Nephron progenitor cell (in vitro differentiated cells): ENCODE results near the gene KRTAP5-2.
"Not testable (repeated sequence)": the region's sequence is repeated elsewhere in the genome, so short reads cannot be mapped to it uniquely, and the experiment has no call there.

Experiments
- DNase-seq: peaks from one replicate; pipeline ENCODE4 v3.0.0; 2021
- H3K27ac Mint-ChIP-seq: 2 replicates; pipeline ENCODE4 v1.8.0; 2021; ENCODE audit warnings: mild to moderate bottlenecking, moderate library complexity, mixed read lengths
- H3K27me3 Mint-ChIP-seq: 2 replicates; pipeline ENCODE4 v1.8.0; 2021; ENCODE audit warnings: mild to moderate bottlenecking, low read depth, mixed read lengths; ENCODE audit not compliant: poor library complexity
- H3K36me3 Mint-ChIP-seq: 2 replicates; pipeline ENCODE4 v1.8.0; 2021; ENCODE audit warnings: low read depth, mixed read lengths
- H3K4me1 Mint-ChIP-seq: 2 replicates; pipeline ENCODE4 v1.8.0; 2021; ENCODE audit warnings: mixed read lengths
- H3K4me3 Mint-ChIP-seq: 2 replicates; pipeline ENCODE4 v1.8.0; 2021; ENCODE audit warnings: mild to moderate bottlenecking, moderate library complexity, mixed read lengths
- H3K9me3 Mint-ChIP-seq: 2 replicates; pipeline ENCODE4 v1.8.0; 2021; ENCODE audit warnings: mild to moderate bottlenecking, moderate library complexity, mixed read lengths
- TF ChIP-seq, protein P1 (sequence below): fragments of 200-600 bp; sonication (generic); IDR thresholded peaks from 2 replicates; pipeline ENCODE4 v1.5.0; 2021; ENCODE audit warnings: antibody characterized with exemption

The KRTAP5-2 gene

DNA sequence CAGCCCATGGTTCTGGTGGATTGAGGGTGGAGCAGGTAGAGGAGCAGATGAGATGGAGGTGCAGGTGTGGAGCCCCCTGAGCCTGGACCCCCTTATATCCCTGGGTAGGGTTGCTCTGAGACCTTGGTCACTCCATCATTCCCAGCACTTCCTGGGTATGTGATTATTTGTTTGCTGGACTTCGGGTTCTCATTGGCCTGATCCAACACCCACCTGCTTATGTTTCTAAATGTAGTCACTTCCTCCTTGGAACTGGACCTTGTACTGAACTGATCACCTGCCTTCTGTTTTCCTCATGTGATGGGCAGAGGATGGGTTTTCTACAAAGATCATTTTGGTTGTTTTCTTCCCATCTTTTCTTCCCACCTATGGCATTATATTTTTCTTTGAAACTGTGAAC, 24.0 kb upstream of the KRTAP5-2 start, which contains the start of gene KRTAP5-4:
Gene KRTAP5-4 (minus strand): TSS at position 53 of the 400 bp plus-strand sequence. CDS start 45 bp downstream, at position 8.
- no peak for DNase-seq
- TF ChIP-seq, protein P1, sequence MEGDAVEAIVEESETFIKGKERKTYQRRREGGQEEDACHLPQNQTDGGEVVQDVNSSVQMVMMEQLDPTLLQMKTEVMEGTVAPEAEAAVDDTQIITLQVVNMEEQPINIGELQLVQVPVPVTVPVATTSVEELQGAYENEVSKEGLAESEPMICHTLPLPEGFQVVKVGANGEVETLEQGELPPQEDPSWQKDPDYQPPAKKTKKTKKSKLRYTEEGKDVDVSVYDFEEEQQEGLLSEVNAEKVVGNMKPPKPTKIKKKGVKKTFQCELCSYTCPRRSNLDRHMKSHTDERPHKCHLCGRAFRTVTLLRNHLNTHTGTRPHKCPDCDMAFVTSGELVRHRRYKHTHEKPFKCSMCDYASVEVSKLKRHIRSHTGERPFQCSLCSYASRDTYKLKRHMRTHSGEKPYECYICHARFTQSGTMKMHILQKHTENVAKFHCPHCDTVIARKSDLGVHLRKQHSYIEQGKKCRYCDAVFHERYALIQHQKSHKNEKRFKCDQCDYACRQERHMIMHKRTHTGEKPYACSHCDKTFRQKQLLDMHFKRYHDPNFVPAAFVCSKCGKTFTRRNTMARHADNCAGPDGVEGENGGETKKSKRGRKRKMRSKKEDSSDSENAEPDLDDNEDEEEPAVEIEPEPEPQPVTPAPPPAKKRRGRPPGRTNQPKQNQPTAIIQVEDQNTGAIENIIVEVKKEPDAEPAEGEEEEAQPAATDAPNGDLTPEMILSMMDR = no peak
- peaks cover 13% of the 10 kb centered on the region for H3K9me3 Mint-ChIP-seq
- H3K27ac Mint-ChIP-seq = peak within 1 kb of the TSS; percentile 43
- H3K4me3 Mint-ChIP-seq = no peak within 1 kb of the TSS
- H3K4me1 Mint-ChIP-seq = peaks cover 20% of the 10 kb centered on the region
- no peaks in the 10 kb centered on the region for H3K36me3 Mint-ChIP-seq
- peaks cover 46% of the 10 kb centered on the region for H3K27me3 Mint-ChIP-seq

DNA sequence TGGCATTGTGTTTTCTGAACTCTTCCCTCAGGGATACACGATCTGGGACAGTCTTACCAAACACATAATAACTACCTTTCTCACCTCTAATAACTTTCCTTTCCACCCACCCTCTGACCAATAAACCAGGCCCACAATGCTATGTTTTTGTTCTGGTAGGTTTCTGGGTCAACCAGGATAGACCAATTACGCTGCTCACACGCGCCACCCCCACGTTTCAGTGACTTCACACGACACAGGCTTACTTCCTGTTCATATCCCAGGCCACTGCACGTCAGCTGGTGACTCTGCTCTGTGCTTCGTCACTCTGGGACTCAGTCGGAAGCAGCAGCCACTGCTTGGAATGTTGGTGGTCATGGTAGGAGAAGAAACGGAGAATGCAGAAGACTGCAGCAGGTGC, 21.4 kb upstream of the KRTAP5-2 start:
- Mint-ChIP-seq H3K27ac (no peak overlapping the region), H3K9me3 (peaks cover 20% of the 10 kb centered on the region), H3K36me3 (no peaks in the 10 kb centered on the region), H3K4me3 (no peak overlapping the region), H3K4me1 (peaks cover 16% of the 10 kb centered on the region), H3K27me3 (peaks cover 38% of the 10 kb centered on the region)
- TF ChIP-seq, protein P1 = no peak
- no peak for DNase-seq

DNA sequence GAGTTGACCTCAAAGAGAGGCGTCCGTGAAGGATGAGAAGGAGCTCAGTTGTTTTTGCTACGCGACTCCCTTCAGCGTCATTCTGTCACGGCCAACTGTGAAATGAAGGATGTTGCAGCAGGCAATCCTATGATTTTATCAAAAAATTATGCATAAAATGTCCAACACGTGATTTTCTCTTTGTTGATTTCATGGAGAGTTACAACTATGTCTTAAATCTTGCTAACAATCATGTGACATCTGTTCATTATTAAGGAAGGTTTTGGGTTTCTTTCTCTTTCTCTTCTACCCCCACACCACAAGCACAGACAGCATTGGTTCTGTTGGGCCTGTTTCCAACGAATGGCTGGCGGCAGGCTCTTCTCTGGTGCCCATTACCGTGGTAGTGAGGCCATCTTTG, 20.1 kb upstream of the KRTAP5-2 start:
- DNase-seq = no peak
- Mint-ChIP-seq H3K4me1 (peaks cover 6% of the 10 kb centered on the region), H3K36me3 (no peaks in the 10 kb centered on the region), H3K27me3 (peaks cover 38% of the 10 kb centered on the region), H3K4me3 (no peak overlapping the region), H3K27ac (peak overlapping the region; percentile 18), H3K9me3 (peaks cover 20% of the 10 kb centered on the region)
- TF ChIP-seq, protein P1 = no peak

DNA sequence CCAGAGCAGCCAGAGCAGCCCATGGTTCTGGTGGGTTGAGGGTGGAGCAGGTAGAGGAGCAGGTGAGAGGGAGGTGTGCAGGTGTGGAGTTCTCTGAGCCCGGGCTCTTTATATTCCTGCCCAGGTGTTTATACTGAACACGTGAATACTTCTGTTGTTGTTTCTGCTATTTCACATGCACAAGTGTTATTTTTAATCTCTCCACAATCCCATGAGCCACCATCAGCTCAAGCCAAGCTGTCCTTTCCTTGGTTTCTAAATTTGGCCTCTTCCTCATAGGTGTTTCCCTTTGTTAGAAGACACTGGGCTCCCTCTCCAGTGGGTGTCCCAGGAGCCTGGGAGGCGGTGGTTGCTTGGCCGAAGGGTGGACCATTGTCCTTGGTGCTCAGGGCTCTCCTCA, 10.3 kb upstream of the KRTAP5-2 start, which contains the start of gene KRTAP5-3:
Gene KRTAP5-3 (minus strand): TSS at position 101 of the 400 bp plus-strand sequence. CDS start 78 bp downstream, at position 23.
- peak within 1 kb of the TSS; percentile 63 for H3K4me3 Mint-ChIP-seq

DNA sequence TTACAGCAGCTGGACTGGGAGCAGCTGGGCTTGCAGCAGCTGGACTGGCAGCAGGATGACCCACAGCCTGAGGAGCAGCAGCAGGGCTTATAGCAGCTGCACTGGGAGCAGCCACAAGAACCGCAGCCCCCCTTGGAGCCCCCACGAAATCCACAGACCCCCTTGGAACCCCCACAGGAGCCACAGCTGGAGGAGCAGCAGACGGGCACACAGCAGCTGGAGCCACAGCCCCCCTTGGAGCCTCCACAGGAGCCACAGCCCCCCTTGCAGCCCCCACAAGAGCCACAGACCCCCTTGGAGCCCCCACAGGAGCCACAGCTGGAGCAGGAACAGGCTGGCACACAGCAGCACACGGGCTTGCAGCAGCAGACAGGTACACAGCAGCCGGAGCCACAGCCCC, 9.8 kb upstream of the KRTAP5-2 start:
- Mint-ChIP-seq H3K27me3 (peaks cover 53% of the 10 kb centered on the region), H3K9me3 (peaks cover 13% of the 10 kb centered on the region), H3K4me1 (peaks cover 14% of the 10 kb centered on the region)
- H3K4me3 Mint-ChIP-seq, H3K36me3 Mint-ChIP-seq, H3K27ac Mint-ChIP-seq, DNase-seq: not testable (repeated sequence)

More for the DNA sequence above, 10.3 kb upstream of the KRTAP5-2 start, which contains the start of gene KRTAP5-3:
- Mint-ChIP-seq H3K36me3 (no peaks in the 10 kb centered on the region), H3K27me3 (peaks cover 49% of the 10 kb centered on the region), H3K27ac (no peak within 1 kb of the TSS), H3K4me1 (peaks cover 14% of the 10 kb centered on the region), H3K9me3 (peaks cover 13% of the 10 kb centered on the region)
- TF ChIP-seq, protein P1 = no peak
- no peak for DNase-seq

DNA sequence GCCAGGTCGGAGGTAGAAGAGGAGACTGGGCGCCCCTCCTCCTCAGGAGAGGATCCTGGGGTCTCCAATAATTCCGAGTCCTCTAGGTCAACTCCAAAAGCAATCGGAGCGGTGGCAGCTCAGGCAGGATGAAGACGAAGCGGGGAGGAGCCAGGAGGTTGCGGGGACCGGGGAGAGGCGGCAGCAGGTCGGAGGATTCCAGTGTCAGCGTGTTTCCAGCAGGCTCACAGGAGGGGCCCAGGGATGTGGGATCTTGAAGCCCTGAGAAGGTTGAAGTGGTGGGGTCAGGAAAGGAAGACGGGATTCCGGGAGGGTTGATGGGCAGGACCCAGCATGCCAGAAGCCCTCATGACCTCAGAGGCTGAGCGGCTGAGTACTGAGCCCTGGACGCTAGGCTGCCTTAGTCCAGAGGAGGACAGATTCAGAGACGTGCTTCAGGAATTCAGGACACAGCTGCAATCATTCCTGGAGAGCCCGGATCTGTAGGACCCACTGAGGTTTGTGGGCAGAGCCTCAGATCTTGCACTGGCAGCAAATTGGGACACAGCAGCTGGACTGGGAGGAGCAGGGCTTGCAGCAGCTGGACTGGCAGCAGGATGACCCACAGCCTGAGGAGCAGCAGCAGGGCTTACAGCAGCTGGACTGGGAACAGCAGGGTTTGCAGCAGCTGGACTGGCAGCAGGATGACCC, 9.2 kb upstream of the KRTAP5-2 start:
- not testable (repeated sequence) for H3K36me3 Mint-ChIP-seq
- H3K27me3 Mint-ChIP-seq = peaks cover 59% of the 10 kb centered on the region

DNA sequence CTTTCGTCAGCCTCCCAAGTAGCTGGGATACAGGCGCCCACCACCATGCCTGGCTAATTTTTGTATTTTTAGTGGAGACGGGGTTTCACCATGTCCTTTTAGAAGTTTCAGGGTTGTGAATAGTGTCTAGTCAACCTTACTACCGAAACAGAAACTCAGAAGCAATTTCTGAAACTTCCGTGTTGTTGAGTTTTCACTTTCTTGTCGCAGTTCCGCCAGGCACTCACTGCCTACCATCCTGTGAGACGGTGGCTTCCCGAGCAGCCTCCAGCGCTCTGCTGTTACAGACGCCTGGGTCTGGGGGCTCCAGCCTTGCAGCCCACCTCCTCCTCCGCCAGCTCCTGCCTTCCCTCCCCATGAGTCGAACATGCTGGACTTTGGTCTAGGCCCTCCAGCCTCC, 7.8 kb upstream of the KRTAP5-2 start:
- Mint-ChIP-seq H3K9me3 (peaks cover 28% of the 10 kb centered on the region), H3K27me3 (peaks cover 68% of the 10 kb centered on the region), H3K4me1 (peaks cover 14% of the 10 kb centered on the region)
- not testable (repeated sequence) for H3K27ac Mint-ChIP-seq, H3K36me3 Mint-ChIP-seq, H3K4me3 Mint-ChIP-seq, DNase-seq

More for the DNA sequence above, 9.2 kb upstream of the KRTAP5-2 start:
- peak; percentile 39 for DNase-seq
- Mint-ChIP-seq H3K9me3 (peaks cover 17% of the 10 kb centered on the region), H3K4me1 (peaks cover 14% of the 10 kb centered on the region), H3K4me3 (peak overlapping the region; percentile 63)
- not testable (repeated sequence) for H3K27ac Mint-ChIP-seq
